Activated naive CD8-positive, alpha-beta T cell treated with anti-CD3 and anti-CD28 coated beads, Interleukin-2, amount 10 ng/mL, durations not matched to agents 7 days and 5 days (primary cell): ENCODE measurements around the gene ZNF492. TPM values are rescaled to one million over a fixed set of nuclear protein-coding genes. Genes with fewer than 3 reads are reported as not detected.
"Not testable (repeated sequence)": the region's sequence is repeated elsewhere in the genome, so short reads cannot be mapped to it uniquely, and the experiment has no call there.

ENCODE experiments used
- ATAC-seq: fragments of 150-1000 bp; cut with Tn5 transposase; one replicate; pipeline ENCODE4 v1.10.0; 2021; ENCODE audit warnings: low read depth, moderate library complexity
- POLR2A ChIA-PET: fragments of 350-600 bp; sonication (Branson Sonifier 250); formaldehyde crosslinking; loops from one replicate; lab custom pipeline; 2021; ENCODE audit warnings: antibody characterized with exemption; lab: Charles Lee
- DNase-seq: peaks from one replicate; pipeline ENCODE4 v3.0.0; 2021
- H3K27ac Mint-ChIP-seq: one replicate; pipeline ENCODE4 v1.8.0; 2022; ENCODE audit warnings: mild to moderate bottlenecking, mixed read lengths
- H3K27me3 Mint-ChIP-seq: one replicate; pipeline ENCODE4 v1.8.0; 2022; ENCODE audit warnings: mild to moderate bottlenecking, moderate library complexity, mixed read lengths
- H3K36me3 Mint-ChIP-seq: one replicate; pipeline ENCODE4 v1.8.0; 2021; ENCODE audit warnings: mild to moderate bottlenecking, mixed read lengths
- H3K4me1 Mint-ChIP-seq: one replicate; pipeline ENCODE4 v1.8.0; 2021; ENCODE audit warnings: mixed read lengths
- H3K4me3 Mint-ChIP-seq: one replicate; pipeline ENCODE4 v1.8.0; 2022; ENCODE audit warnings: mild to moderate bottlenecking, moderate library complexity, mixed read lengths
- H3K9me3 Mint-ChIP-seq: one replicate; pipeline ENCODE4 v1.8.0; 2021; ENCODE audit warnings: mixed read lengths
- total RNA-seq, 2 experiments: library from RNA; stranded (reverse); gene quantifications; one replicate each; pipeline ENCODE4 v1.2.3, GENCODE V29; 2021

Gene ZNF492
- 1 to 10 TPM; 2.3 to 2.5 TPM for total RNA-seq

DNA sequence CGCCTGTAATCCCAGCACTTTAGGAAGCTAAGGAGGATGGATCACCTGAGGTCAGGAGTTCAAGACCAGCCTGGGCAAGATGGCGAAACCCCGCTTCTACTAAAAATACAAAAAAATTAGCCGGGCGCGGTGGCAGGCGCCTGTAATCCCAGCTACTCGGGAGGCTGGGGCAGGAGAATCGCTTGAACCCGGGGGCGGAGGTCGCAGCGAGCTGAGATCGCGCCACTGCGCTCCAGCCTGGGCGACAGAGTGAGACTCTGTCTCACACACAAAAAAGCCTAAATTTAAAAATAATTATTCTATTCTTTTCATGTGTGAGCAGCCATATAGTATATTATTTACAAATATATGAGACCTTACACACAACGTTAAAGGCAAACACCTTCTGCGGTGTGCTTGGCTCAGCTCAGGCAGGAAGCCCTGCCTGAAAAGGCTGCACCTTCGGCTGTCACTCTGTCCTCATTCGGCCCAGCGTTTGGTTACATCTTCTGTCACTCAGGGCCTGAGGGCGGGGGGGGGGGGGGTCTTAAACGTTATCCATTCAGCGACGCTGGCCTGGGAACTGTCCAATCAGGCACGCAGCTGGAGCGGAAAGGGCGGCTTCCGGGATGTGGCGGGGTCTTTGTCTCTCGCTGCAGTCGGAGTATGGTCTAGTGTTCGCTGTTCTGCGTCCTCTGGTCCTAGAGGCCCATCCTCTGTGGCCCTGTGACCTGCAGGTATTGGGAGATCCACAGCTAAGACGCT is at the start of gene ZNF492:
Gene ZNF492, plus strand, starts transcription at position 619 of the 744 bp plus-strand sequence. CDS start 19,076 bp downstream, outside the sequence.
- DNase-seq: peak; percentile 78
- not testable (repeated sequence) for H3K27me3 Mint-ChIP-seq, H3K36me3 Mint-ChIP-seq, H3K4me1 Mint-ChIP-seq, H3K9me3 Mint-ChIP-seq
- peak within 1 kb of the TSS; percentile 96 for H3K27ac Mint-ChIP-seq
- H3K4me3 Mint-ChIP-seq: peak within 1 kb of the TSS; percentile 97
- POLR2A ChIA-PET: interaction anchor here (0.7 to 1.4 kb wide), 4 partner anchors 640 to 1614 kb away, joined by 3 to 5 read pairs (median 4); partner anchors contain the start of genes ZNF430, ZNF708 and ZNF726
- ATAC-seq: peak; percentile 96

DNA sequence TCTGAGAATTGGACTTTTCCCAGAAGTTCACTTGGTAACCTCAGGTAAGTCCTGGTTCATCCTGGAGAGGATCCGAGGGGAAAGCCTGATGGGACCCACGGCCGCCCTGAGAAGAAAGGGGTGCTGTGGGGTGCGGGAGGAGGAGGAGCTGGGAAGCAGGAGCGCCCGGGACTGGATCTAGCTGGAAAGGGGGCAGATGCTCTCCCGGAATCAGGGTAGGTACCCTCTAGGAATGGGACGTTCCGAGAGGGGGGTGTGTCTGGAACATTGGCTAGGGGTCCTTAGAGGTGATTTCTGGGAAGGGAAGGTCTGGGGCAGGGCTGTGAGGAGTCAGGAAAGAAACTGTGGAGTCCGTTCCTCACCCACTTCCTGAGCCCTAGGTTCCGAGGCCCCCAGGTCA is 38.7 kb upstream of the ZNF492 start:
- no peak overlapping the region for H3K27ac Mint-ChIP-seq
- POLR2A ChIA-PET: no interaction called here
- no peaks in the 10 kb centered on the region for H3K4me1 Mint-ChIP-seq
- no peaks in the 10 kb centered on the region for H3K27me3 Mint-ChIP-seq
- H3K9me3 Mint-ChIP-seq: peaks cover 21% of the 10 kb centered on the region
- no peak for ATAC-seq
- no peaks in the 10 kb centered on the region for H3K36me3 Mint-ChIP-seq
- no peak for DNase-seq
- H3K4me3 Mint-ChIP-seq: no peak overlapping the region

DNA sequence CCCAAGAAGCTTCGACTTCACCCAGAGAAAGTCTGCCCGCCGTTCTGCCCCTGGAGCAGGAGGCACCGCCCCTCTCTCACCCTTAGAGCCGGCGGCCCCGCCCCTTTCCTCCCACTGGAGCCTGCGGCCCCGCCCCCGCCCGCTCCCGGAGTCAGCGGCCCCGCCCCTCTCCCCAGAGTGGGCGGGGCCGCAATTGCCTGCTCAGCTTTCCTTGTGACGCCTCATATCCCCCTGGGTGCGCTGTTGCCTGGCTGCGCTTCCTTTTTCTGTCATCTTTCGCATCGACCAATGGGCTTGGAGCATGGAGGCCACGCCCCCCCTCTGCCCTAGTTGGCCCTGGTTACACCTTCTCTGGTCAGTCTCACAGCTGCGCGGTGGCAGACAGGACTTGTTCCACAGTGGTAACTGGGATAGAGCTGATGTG is 38.2 kb upstream of the ZNF492 start:
- no peak for DNase-seq
- Mint-ChIP-seq H3K27me3 (no peaks in the 10 kb centered on the region), H3K9me3 (peaks cover 21% of the 10 kb centered on the region), H3K36me3 (no peaks in the 10 kb centered on the region), H3K27ac (no peak overlapping the region), H3K4me3 (no peak overlapping the region), H3K4me1 (no peaks in the 10 kb centered on the region)
- POLR2A ChIA-PET: no interaction called here
- ATAC-seq: no peak

DNA sequence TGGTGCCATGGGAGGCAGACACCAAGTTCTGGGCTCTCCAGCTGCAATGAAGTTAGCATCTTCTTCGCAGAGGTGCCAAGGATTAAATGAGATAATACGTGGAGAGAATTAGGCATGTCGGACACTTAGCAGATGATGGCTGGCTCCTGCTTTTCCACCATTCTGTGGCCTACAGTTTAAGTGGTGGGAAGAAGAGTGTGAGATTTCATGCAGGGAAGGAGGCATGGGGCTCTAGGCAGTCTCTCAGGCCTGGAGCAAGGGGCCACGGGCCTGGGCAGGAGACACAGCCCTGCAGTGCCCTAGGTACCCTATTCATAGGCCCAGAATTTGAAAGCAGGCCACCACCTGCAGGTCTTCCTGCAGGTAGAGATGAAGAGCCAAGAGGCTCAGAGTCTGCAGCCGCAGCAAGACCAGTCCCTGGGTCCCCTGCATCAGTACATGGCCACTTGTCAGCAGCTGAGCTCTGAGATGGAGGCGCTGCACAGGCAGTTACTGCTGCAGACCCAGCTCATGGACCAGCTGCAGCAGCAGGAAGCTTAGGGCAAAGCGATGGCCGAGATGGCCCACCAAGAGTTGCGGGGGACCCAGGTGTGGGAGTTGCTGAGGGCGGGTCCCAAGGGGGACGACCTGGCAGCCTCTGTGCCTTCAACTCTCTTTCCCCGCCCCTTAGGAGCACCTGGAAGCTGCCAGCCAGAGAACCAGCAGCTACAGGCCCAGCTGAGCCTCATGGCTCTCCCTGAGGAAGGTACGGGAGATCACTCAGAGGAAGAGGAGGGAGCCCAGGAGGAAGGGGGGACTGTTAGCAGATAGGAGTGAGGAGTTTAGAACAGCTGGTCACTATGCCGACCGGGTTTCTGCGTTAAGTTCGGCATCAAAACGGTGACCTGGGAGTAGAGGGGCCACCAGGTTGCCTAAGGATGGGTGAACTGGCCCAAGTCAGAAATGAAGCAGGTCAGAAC is 33.2 kb upstream of the ZNF492 start:
- POLR2A ChIA-PET: interaction anchor here (0.6 kb wide), 1 partner anchor 749 kb away, joined by 4 read pairs; no protein-coding TSS in a partner anchor
- no peaks in the 10 kb centered on the region for H3K4me1 Mint-ChIP-seq

DNA sequence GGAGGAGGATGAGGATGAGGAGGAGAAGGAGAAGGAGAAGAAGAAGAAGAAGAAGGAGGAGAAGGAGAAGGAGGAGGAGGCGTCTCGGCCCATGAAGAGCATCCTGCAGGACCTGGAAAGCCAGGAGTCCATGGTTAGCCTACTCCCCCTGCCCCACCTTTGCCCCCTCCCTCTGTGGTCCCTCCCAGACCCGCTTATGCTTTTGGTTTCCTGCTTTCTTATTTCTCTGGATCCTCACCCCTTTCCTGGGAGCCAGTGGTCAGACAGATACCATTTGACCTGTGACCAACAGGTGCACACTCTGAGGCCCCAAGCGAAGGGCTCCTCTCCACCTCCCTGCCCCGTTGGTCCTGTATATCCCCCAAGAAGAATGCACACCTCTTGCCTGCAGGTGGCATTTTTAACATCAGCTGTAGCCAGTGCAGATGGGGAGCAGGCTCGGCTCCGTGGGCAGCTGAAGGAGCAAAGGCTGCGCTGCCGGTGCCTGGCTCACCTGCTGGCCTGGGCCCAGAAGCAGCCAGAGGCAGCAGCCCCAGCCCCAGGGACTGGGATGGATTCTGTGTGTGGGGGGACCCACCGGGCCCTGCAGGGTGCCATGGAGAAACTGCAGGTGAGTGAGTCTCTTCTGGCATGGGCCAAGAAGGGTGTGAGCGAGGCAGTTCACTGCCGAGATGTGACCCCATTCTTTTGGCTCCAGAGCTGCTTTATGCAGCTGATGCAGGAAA is 32.1 kb upstream of the ZNF492 start:
- Mint-ChIP-seq H3K4me1 (no peaks in the 10 kb centered on the region), H3K27me3 (no peaks in the 10 kb centered on the region), H3K27ac (no peak overlapping the region), H3K4me3 (no peak overlapping the region), H3K9me3 (peaks cover 23% of the 10 kb centered on the region), H3K36me3 (no peaks in the 10 kb centered on the region)
- ATAC-seq: no peak
- POLR2A ChIA-PET: no interaction called here
- DNase-seq: no peak

More for the DNA sequence above, 33.2 kb upstream of the ZNF492 start:
- H3K36me3 Mint-ChIP-seq: no peaks in the 10 kb centered on the region
- H3K4me3 Mint-ChIP-seq: no peak overlapping the region
- no peaks in the 10 kb centered on the region for H3K27me3 Mint-ChIP-seq
- peaks cover 19% of the 10 kb centered on the region for H3K9me3 Mint-ChIP-seq
- DNase-seq (no peak), ATAC-seq (no peak)
- no peak overlapping the region for H3K27ac Mint-ChIP-seq

DNA sequence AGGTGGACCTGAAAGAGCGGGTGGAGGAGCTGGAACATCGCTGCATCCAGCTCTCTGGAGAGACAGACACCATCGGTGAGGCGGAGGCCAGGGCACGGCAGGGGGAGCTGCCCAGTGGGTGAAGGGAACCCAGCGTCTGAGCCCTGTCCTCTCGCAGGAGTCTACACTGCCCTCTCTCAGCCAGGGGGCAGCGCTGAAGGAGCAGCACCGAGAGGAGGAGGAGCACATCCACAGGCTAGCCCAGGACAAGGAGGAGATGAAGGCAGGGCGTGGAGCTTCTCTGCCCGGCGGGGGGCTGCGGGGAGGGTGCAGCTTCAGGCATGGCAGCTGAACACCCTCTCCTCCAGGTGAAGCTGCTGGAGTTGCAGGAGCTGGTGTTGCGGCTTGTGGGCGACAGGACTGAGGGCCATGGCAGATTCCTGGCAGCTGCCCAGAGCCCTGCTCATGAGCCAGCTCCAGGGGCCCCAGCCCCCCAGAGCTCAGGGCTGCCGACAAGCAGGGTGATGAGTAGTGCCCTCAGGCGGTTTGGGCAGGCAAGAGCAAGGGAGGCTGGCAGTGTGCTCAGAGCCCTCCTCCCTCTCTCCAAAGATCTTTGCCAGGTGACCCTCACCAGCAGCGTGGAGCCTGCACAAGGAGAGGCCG is 31.4 kb upstream of the ZNF492 start:
- H3K27me3 Mint-ChIP-seq: no peaks in the 10 kb centered on the region
- POLR2A ChIA-PET: no interaction called here
- H3K27ac Mint-ChIP-seq: no peak overlapping the region
- no peak overlapping the region for H3K4me3 Mint-ChIP-seq
- H3K4me1 Mint-ChIP-seq: no peaks in the 10 kb centered on the region
- peaks cover 26% of the 10 kb centered on the region for H3K9me3 Mint-ChIP-seq
- DNase-seq (no peak), ATAC-seq (no peak)
- H3K36me3 Mint-ChIP-seq: no peaks in the 10 kb centered on the region

DNA sequence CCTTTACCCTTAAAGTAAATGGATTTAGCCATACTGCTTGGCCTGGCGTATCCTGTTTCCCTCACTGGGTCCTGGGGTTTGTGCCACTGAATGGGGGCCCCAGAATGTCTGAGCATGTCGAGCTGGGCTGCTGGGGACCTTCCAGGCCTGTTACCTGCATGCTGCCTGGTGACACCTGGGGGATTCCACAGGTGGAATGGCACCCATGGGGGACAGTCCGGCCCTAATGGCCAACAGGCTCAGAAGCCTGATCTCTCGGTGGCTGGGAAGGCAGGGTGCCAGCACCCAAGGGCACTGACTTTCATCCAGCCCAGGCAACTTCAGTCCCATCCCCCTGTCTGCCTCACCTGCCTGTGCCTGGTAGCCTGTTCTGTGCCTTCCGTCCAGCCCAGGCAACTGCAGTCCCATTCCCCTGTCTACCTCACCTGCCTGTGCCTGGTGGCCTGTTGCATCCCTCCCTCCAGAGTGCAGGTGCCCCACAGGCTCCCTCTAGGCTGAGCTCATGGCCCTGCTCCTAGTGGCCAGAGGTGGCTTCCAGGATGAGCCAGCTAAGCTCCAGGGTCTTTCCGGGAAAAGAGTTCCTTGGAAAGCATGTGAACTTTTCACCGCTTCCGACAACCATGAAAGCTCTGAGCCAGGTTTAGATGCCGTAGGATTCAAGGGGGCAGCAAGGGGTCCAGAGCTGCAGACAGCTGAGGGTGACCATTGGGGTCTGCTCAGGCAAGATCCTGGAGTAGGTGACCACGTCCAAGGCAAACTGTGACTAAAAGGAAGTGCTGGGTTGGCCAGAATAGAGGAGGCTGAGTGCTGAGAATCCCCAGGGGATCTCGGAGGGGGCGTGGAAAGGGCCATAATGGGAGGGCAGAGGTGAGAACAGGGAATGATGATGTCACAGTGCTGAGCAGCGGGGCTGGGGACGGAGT is 30.3 kb upstream of the ZNF492 start:
- Mint-ChIP-seq H3K27me3 (no peaks in the 10 kb centered on the region), H3K36me3 (no peaks in the 10 kb centered on the region), H3K27ac (no peak overlapping the region), H3K4me3 (no peak overlapping the region), H3K9me3 (peaks cover 24% of the 10 kb centered on the region), H3K4me1 (no peaks in the 10 kb centered on the region)
- ATAC-seq (no peak), DNase-seq (no peak)
- POLR2A ChIA-PET: no interaction called here

DNA sequence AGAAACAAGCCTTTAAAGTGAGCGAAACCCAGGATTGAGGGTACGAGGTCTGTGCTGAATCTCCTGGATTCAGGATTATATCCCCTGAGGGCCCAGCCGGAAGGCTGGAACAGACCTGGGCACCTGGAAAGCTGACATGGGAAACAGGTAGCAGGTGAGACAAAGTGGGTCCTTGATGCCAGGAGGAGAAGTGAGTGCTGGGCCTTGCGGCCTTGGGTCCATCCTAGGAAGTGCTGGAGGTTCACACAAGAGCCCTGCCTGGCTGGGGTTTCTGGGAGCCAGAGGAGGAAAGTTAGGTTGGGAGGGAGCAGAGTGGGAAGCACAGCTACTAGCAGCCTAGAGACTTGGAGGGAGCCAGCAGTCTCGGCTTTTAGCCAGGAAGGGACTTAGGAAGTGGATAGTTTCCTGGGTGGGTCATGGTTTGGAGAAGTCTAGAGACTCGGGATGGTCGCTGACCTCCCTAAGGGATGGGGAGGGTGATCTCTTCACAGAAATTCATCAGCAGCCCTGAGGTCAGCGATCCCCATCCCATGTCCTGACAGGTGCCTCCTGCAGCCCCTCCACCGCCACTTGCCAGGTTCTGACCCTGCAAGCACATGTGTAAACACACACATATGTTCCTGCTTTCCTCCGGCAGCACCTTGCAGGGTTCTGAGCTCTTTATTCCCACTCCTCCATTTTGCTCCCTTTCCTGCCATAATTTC is 29.4 kb upstream of the ZNF492 start:
- POLR2A ChIA-PET: no interaction called here
- Mint-ChIP-seq H3K4me3 (no peak overlapping the region), H3K27me3 (no peaks in the 10 kb centered on the region), H3K36me3 (no peaks in the 10 kb centered on the region), H3K27ac (no peak overlapping the region), H3K9me3 (peaks cover 17% of the 10 kb centered on the region), H3K4me1 (no peaks in the 10 kb centered on the region)
- no peak for DNase-seq
- ATAC-seq: no peak

DNA sequence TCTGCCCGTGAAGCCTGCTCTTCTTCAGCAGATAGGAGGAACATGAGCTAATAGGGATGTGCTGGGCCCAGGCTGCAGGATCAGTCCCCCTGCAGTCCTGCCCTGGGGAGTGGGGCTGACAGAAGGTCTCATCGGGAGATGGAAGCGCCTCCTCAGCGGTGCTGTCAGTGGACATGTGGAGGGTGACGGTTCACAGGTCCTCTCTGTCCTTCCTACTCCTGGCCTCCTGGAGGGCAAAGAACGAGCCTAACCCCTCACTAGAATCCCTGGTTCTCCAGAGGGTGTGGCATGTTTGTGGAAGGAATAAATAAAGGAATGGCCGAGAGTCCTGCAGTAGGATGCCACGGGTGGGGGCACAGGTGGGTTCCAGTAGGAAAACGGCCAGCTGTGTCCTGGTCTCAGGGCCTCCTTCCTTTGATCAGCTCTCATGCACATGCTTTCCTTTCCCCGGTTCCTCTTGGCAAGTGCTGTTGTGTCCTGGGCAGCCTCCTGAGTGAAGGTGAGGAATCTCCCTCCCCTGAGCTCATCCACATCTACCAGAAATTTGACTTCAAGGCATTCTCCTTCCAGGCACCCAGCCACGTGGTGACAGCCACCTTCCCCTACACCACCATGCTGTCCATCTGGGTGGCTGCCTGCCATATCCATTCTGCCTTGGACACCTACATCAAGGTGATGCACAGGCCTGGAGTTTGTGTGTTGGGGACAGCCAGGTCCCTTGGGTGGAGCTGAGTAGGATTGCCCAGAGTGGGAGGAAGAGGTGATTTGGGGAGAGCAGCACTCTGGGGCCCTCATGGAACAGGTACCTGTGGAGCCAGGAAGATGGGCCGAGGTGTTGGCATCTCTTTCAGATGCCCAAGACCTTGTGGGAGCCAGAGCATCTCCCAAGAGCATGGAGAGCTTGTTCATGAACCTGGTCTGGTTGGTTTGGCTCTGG is 28.6 kb upstream of the ZNF492 start:
- ATAC-seq: no peak
- H3K27ac Mint-ChIP-seq: no peak overlapping the region
- no peak overlapping the region for H3K4me3 Mint-ChIP-seq
- no peaks in the 10 kb centered on the region for H3K36me3 Mint-ChIP-seq
- H3K27me3 Mint-ChIP-seq: no peaks in the 10 kb centered on the region
- H3K4me1 Mint-ChIP-seq: no peaks in the 10 kb centered on the region
- POLR2A ChIA-PET: no interaction called here
- H3K9me3 Mint-ChIP-seq: peaks cover 23% of the 10 kb centered on the region
- no peak for DNase-seq

DNA sequence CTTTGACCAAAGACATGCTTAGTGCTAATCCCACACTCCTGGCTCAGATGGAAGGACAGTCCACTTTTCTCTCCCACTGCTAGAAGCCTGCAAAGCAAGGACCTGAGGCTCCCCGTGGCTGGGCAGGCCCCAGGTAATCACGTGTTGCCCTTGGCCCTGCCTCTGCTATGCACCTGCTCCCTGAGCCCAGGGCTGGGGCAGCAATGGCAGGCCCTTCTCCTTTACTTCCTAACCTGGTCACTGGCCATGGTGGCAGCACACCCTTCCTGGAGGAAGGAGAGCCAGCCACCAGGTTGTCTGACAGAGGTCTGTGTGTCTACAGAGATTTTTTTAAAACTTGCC is 27.9 kb upstream of the ZNF492 start:
- Mint-ChIP-seq H3K27ac (no peak overlapping the region), H3K4me1 (no peaks in the 10 kb centered on the region), H3K4me3 (no peak overlapping the region), H3K9me3 (peaks cover 24% of the 10 kb centered on the region), H3K27me3 (no peaks in the 10 kb centered on the region), H3K36me3 (no peaks in the 10 kb centered on the region)
- no peak for ATAC-seq
- POLR2A ChIA-PET: no interaction called here
- DNase-seq: no peak
